SK-MEL-5 (cell line): ENCODE measurements around the gene DCAF17. TPM values are rescaled to one million over a fixed set of nuclear protein-coding genes. Genes with fewer than 3 reads are reported as not detected.

Experiments
- DNase-seq: peaks from one replicate; pipeline ENCODE4 v3.0.0-alpha.2; 2016; ENCODE audit warnings: low read depth, low spot score
- in situ Hi-C: cut with HindIII; loops from 2 replicates; pipeline ENCODE4 v1.10.0; 2016; ENCODE audit warnings: low sequenced_read_pairs, high pct_unique_total_duplicates, low pct_unique_long_range_greater_than_20kb
- total RNA-seq: library from RNA; depleted of rRNA; stranded (reverse); fragments of >200 nt; shearing (Covaris generic); gene quantifications from 2 replicates; pipeline ENCODE4 v1.2.3, GENCODE V29; 2014

The DCAF17 gene
- total RNA-seq, 1 experiment from 2014 or later = 14.6 TPM

DNA sequence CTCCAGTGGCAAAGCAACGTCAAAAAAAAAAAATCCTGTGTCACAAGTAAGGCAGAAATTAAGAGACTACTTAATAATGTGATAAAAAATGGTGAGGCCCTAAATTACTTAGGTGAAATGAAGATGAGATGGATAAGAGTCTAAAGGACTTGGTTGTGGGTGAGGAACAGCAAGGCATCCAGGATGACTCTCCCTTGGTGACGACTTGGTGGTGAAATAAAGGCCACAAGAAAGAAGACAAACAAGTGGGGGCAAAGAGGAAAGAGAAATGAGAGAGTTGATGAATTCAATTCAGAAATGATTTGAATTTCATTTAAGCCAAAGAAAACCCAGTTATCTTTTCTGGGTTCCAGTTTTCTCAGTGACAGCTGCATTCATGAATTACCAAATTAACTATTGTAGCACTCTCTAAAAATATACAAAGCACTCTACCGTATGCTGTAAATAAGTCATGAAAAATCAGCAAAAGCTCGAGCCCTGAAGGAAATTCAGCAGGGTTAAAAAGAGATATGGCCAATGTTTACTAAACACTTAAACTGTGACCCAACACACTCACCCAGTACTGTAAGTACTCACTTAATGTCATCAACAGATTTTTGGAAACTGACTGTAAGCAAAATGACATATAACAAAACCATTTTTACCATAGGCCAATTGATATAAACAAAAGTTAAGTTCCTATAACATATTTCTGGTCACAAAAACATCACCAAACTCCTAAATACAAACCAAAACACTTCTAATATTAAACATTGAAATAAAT lies 1.6 kb upstream of the DCAF17 start:
- no peak for DNase-seq
- in situ Hi-C loops = no loop called here

DNA sequence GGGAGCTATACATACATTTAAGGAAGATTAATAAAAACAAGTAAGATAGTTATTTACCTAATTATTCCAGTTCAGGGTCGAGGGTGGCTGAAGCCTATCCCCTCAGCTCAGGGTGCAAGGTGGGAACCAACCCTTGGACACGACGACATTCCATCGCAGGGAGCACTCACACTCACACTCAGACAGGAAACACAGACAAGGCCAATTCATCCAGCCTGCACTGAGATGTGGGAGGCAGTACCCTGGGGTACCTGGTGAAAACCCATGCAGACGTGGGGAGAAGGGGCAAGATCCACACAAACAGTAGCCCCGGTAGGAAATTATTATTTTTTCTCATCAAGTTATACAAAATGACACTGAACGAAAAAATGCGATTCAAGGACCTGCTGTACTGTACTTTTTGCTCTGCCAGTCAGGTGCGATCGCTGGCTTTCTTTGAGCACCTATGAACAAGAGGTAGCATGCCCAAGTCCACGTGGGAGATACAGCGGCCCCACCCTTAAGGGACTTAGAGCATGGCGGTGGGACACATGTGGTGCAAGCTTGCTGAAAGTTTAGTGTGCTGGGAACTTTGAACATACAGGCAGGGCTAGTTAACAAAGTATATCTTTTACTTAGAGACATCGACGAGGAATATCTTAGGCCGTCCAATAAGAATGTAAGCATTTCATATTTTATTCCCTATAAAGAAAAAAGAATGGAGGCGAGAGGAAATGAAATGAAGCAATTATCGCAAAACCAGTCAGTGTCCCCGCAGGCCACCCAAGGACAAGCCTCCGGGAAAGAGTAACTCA lies 860 bp upstream of the DCAF17 start:
- peak; percentile 46 for DNase-seq
- in situ Hi-C loops = no loop called here

- in situ Hi-C loops = no loop called here
- DNase-seq = no peak
Measured at GRCh38 chr2:171433763-171434012, 338 bp upstream of the DCAF17 start, which contains the start of gene METTL8. Gene METTL8, minus strand, starts transcription at chr2:171433990. Its CDS starts 41,805 bp downstream, at chr2:171392185.

DNA sequence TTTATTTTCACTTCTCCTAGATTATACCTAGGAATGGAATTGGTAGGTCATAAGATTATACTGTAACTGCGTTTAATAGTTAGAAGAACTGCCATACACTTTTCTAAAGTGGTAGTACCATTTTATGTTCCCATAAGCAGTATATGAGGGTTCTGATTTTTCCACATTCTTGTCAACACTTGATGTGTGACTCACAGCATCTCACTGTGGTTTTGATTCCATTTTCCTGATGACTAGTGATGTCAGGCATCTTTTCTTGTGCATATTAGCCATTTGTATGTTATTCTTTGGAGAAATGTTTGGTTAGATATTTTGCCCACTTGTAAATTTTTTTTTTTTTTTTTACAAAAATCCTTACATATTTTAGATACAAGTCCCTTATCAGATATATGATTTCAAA lies 2.3 kb downstream of the DCAF17 start:
- in situ Hi-C loops = no loop called here
- no peak for DNase-seq

- DNase-seq = no peak
- in situ Hi-C loops = no loop called here
Measured at GRCh38 chr2:171441470-171441869, 7.4 kb downstream of the DCAF17 start.

DNA sequence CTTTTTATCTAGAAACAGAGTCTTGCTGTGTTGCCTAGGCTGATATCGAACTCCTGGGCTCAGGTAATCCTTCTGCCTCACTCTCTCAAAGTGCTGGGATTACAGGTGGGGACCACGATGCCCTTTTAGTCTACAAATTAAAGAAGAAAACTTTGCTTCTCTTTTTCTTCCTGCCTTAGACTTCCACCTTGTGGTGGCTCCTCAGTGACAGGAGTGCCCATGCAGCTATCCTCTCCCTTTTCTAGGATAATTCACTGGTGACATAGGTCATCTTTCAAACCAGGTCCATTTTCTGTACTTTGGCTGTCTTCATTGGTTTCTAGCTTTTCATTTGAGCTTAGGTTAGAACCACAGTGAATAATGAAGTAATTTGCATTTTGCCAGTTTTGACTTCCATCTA lies 13.6 kb downstream of the DCAF17 start:
- DNase-seq = no peak
- in situ Hi-C loops = no loop called here

GRCh38 chr2:171451074-171451473 lies 17.0 kb downstream of the DCAF17 start:
- no peak for DNase-seq
- in situ Hi-C loops = no loop called here

GRCh38 chr2:171452773-171453172 lies 18.7 kb downstream of the DCAF17 start:
- DNase-seq = no peak
- in situ Hi-C loops = no loop called here

DNA sequence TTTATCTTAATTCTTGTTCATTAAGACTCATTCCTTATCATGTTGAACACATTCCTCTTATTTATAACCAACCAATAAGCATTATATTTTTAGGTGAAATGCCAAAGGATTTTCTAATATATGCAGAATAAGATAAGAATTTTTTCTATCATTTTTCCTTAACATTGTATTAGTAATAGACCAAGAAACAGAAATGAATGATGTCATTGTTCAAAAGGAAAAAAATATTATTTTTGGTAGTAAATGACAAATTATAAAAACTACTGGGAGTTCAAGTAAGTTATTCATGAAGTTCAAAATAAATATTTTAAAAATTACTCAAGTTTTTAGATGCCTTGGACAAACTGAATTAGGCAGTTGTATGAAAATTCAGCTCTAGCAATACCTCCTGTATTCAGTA lies 25.5 kb downstream of the DCAF17 start:
- in situ Hi-C loops = no loop called here
- no peak for DNase-seq

GRCh38 chr2:171460537-171460936 lies 26.5 kb downstream of the DCAF17 start:
- in situ Hi-C loops = no loop called here
- no peak for DNase-seq

DNA sequence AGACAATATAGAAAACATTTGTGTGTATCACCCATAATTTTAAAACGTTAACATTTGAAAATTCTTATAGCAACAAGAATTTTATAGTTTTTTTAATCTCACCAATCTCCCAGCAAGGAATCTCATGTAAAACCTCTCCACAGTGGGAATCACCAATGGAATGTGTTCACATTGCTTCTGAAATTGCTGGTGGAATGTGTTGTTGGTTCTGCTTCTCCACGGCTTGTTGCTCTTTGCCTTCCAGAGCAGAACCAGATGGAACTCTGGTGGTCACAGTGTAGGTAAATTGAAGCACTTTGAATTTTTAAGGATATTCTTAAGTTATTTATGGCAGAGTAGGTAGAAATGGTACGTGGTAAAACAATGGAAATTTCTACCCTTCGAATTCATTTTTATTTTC lies 35.1 kb downstream of the DCAF17 start:
- in situ Hi-C loops = no loop called here

GRCh38 chr2:171470129-171470528 lies 36.1 kb downstream of the DCAF17 start:
- DNase-seq = no peak
- in situ Hi-C loops = no loop called here

More for the DNA sequence above, 35.1 kb downstream of the DCAF17 start:
- no peak for DNase-seq

- no peak for DNase-seq
- in situ Hi-C loops = no loop called here
Measured at GRCh38 chr2:171475979-171476378, 42.0 kb downstream of the DCAF17 start.

- DNase-seq = no peak
Measured at GRCh38 chr2:171478345-171478744, 44.3 kb downstream of the DCAF17 start.

GRCh38 chr2:171479154-171479814 lies 45.3 kb downstream of the DCAF17 start:
- in situ Hi-C loops = no loop called here
- no peak for DNase-seq

More at GRCh38 chr2:171478345-171478744, 44.3 kb downstream of the DCAF17 start:
- in situ Hi-C loops = no loop called here

DNA sequence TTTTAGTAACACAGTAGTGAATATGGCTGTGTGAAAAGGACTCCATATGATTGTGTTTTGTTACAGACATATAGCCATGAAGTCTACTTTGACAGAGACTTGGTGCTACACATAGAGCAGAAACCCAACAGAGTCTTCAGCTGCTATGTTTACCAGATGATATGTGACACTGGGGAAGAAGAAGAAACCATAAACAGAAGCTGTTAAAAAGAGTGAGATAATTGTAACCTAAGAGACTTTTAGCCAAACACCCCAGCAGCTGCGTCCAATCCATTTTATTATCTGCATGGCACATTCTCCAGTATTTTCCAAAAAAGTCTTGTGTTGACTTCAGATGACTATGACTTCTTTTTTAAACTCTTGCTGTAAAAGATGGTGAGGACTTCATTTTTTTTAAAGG lies 46.9 kb downstream of the DCAF17 start:
- in situ Hi-C loops = no loop called here
- no peak for DNase-seq

- in situ Hi-C loops = no loop called here
- DNase-seq = no peak
Measured at GRCh38 chr2:171482308-171482707, 48.3 kb downstream of the DCAF17 start.

DNA sequence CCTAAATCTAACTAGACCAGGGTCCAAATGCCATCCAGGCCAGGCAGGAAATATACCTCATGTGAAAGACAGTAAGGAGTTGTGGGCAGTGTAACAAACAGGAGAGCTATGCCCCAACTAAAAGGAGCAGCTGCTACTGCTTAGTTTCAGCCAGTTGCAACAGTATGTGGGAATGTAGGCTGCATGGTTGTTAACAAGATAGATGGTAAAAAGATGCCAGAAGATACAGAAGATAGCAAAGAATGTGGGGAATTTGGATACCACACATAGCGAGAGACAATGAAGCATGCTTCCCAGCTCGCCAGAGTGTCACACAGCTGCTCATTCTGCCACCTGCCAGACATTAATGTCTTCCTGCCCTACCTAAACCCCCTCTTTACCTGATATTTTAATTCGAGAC lies 48.9 kb downstream of the DCAF17 start:
- in situ Hi-C loops = no loop called here

DNA sequence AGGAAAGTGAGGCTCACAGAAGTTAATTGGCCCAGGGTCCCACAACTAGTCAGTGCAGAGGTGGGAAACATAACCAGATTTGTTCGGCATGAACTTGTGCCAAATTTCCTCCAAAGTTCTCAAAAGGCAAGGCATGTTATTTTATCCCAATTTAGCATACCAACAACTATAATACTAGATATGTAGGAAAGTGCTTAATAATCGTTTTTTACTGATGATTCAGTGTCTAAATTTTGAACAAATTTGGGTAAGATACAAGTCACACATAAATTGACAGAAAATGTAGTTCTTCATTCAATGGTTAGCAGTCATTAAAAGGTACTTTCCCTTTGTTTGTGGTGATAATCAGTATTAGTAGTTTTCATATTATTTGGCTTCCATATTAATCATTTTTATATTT lies 49.8 kb downstream of the DCAF17 start:
- in situ Hi-C loops = no loop called here
- DNase-seq = no peak

More for the DNA sequence above, 48.9 kb downstream of the DCAF17 start:
- no peak for DNase-seq
